H9 (cell line): Measurements from ENCODE around the gene LRMDA. TPM values are rescaled to one million over a fixed set of nuclear protein-coding genes. Genes with fewer than 3 reads are reported as not detected.

ENCODE experiments used
- DNase-seq: peaks from one replicate; pipeline ENCODE4 v3.0.0-alpha.2; 2017
- H2AFZ ChIP-seq: one replicate; pipeline ENCODE4 v1.6.1; 2013; ENCODE audit warnings: mild to moderate bottlenecking, low read length, control low read depth, moderate library complexity
- H2AK5ac ChIP-seq: 2 replicates; pipeline ENCODE4 v1.6.1; 2013; ENCODE audit warnings: low read length, control low read depth, mixed read lengths; ENCODE audit not compliant: insufficient read length
- H2BK120ac ChIP-seq: one replicate; pipeline ENCODE4 v1.6.1; 2013; ENCODE audit warnings: low read depth, mild to moderate bottlenecking, low read length, control low read depth, inconsistent platforms; ENCODE audit not compliant: poor library complexity, severe bottlenecking
- H2BK12ac ChIP-seq: 2 replicates; pipeline ENCODE4 v1.6.1; 2013; ENCODE audit warnings: low read length, control low read depth, mixed read lengths, low read depth; ENCODE audit not compliant: insufficient read length
- H2BK15ac ChIP-seq: 2 replicates; pipeline ENCODE4 v1.6.1; 2013; ENCODE audit warnings: low read depth, low read length, control low read depth
- H2BK20ac ChIP-seq: one replicate; pipeline ENCODE4 v1.6.1; 2013; ENCODE audit warnings: low read depth, mild to moderate bottlenecking, low read length, control low read depth, inconsistent platforms; ENCODE audit not compliant: poor library complexity, severe bottlenecking
- H2BK5ac ChIP-seq: 2 replicates; pipeline ENCODE4 v1.6.1; 2013; ENCODE audit warnings: low read length, control low read depth, mixed read lengths; ENCODE audit not compliant: insufficient read length
- H3K14ac ChIP-seq: 2 replicates; pipeline ENCODE4 v1.6.1; 2013; ENCODE audit warnings: low read length, control low read depth; ENCODE audit not compliant: insufficient read depth
- H3K18ac ChIP-seq: 2 replicates; pipeline ENCODE4 v1.6.1; 2013; ENCODE audit warnings: low read depth, mild to moderate bottlenecking, mixed read lengths, low read length, control low read depth; ENCODE audit not compliant: insufficient read length
- H3K23ac ChIP-seq: 2 replicates; pipeline ENCODE4 v1.6.1; 2013; ENCODE audit warnings: low read length, control low read depth, mixed read lengths, low read depth; ENCODE audit not compliant: insufficient read length
- H3K23me2 ChIP-seq: 2 replicates; pipeline ENCODE4 v1.6.1; 2013; ENCODE audit warnings: low read depth, mild to moderate bottlenecking, mixed read lengths, low read length, control low read depth; ENCODE audit not compliant: insufficient read length, poor library complexity, severe bottlenecking
- H3K27ac ChIP-seq: 2 replicates; pipeline ENCODE4 v1.5.1; 2013; ENCODE audit warnings: low read length, control low read depth, mixed read lengths, low read depth; ENCODE audit not compliant: insufficient read length
- H3K27me3 ChIP-seq: 2 replicates; pipeline ENCODE4 v1.6.1; 2013; ENCODE audit warnings: low read length, control low read depth, inconsistent platforms; ENCODE audit not compliant: insufficient read depth
- H3K4ac ChIP-seq: 2 replicates; pipeline ENCODE4 v1.6.1; 2013; ENCODE audit warnings: low read depth, mild to moderate bottlenecking, control low read depth, inconsistent platforms, low read length, moderate library complexity
- H3K4me1 ChIP-seq: 2 replicates; pipeline ENCODE4 v1.6.1; 2013; ENCODE audit warnings: low read length, control low read depth, inconsistent platforms; ENCODE audit not compliant: insufficient read depth
- H3K4me2 ChIP-seq: 2 replicates; pipeline ENCODE4 v1.6.1; 2013; ENCODE audit warnings: low read length, control low read depth, mixed read lengths; ENCODE audit not compliant: insufficient read length, insufficient read depth
- H3K56ac ChIP-seq: 2 replicates; pipeline ENCODE4 v1.6.1; 2013; ENCODE audit warnings: low read depth, mild to moderate bottlenecking, mixed read lengths, low read length, control low read depth; ENCODE audit not compliant: insufficient read length
- H3K79me1 ChIP-seq: 2 replicates; pipeline ENCODE4 v1.6.1; 2013; ENCODE audit warnings: low read depth, mild to moderate bottlenecking, moderate library complexity, low read length, control low read depth, inconsistent platforms; ENCODE audit not compliant: insufficient read depth, poor library complexity, severe bottlenecking
- H3K79me2 ChIP-seq: 2 replicates; pipeline ENCODE4 v1.6.1; 2013; ENCODE audit warnings: low read length, control low read depth, inconsistent platforms; ENCODE audit not compliant: insufficient read depth
- H3K9ac ChIP-seq: 2 replicates; pipeline ENCODE4 v1.6.1; 2013; ENCODE audit warnings: low read length, control low read depth, mixed read lengths; ENCODE audit not compliant: insufficient read length; ENCODE audit errors: extremely low read depth
- H3K9me3 ChIP-seq: one replicate; pipeline ENCODE4 v1.6.1; 2013; ENCODE audit warnings: low read depth, low read length, inconsistent platforms; ENCODE audit not compliant: control insufficient read depth
- H3T11ph ChIP-seq: one replicate; pipeline ENCODE4 v1.6.1; 2013; ENCODE audit warnings: mild to moderate bottlenecking, low read length, control low read depth, inconsistent platforms
- H4K20me1 ChIP-seq: one replicate; pipeline ENCODE4 v1.6.1; 2013; ENCODE audit not compliant: control insufficient read depth, insufficient read length, insufficient read depth
- H4K5ac ChIP-seq: 2 replicates; pipeline ENCODE4 v1.6.1; 2013; ENCODE audit warnings: low read depth, mild to moderate bottlenecking, mixed read lengths, low read length, control low read depth; ENCODE audit not compliant: insufficient read length
- H4K8ac ChIP-seq: replicated peaks from 2 replicates; pipeline ENCODE4 v1.6.1; 2013; ENCODE audit warnings: low read length, control low read depth, mixed read lengths, low read depth; ENCODE audit not compliant: insufficient read length
- H4K91ac ChIP-seq: 2 replicates; pipeline ENCODE4 v1.6.1; 2013; ENCODE audit warnings: low read depth, mild to moderate bottlenecking, moderate library complexity, mixed read lengths, low read length, control low read depth; ENCODE audit not compliant: insufficient read length
- H3K27ac Mint-ChIP-seq, 3 experiments: 2 replicates in 2 of 3; 3 replicates in 1 of 3; pipeline ENCODE4 v1.8.0; 2020 to 2021; ENCODE audit warnings: mixed read lengths in 3 of 3, mild to moderate bottlenecking in 1 of 3, moderate library complexity in 1 of 3
- H3K27me3 Mint-ChIP-seq: 2 replicates; pipeline ENCODE4 v1.8.0; 2021; ENCODE audit warnings: low read depth, mild to moderate bottlenecking, moderate library complexity, mixed read lengths
- H3K36me3 Mint-ChIP-seq, 3 experiments: 2 replicates in 2 of 3; 3 replicates in 1 of 3; pipeline ENCODE4 v1.8.0; 2020 to 2021; ENCODE audit warnings: low read depth in 3 of 3, mixed read lengths in 3 of 3; ENCODE audit not compliant: insufficient read depth in 1 of 3
- H3K4me1 Mint-ChIP-seq, 2 experiments: 2 replicates each; pipeline ENCODE4 v1.8.0; 2020; ENCODE audit warnings: mixed read lengths in 2 of 2
- H3K4me3 Mint-ChIP-seq, 2 experiments: 2 replicates in 1 of 2; 3 replicates in 1 of 2; pipeline ENCODE4 v1.8.0; 2020 to 2021; ENCODE audit warnings: mild to moderate bottlenecking in 2 of 2, mixed read lengths in 2 of 2, moderate library complexity in 1 of 2
- H3K9me3 Mint-ChIP-seq, 2 experiments: 2 replicates in 1 of 2; 3 replicates in 1 of 2; pipeline ENCODE4 v1.8.0; 2020; ENCODE audit warnings: mild to moderate bottlenecking in 2 of 2, mixed read lengths in 2 of 2, moderate library complexity in 1 of 2
- CTCF ChIP-seq: fragments of 200-600 bp; sonication (generic); conservative IDR thresholded peaks from 3 replicates; pipeline ENCODE4 v1.8.0; 2021; ENCODE audit warnings: antibody characterized with exemption, mild to moderate bottlenecking
- WGBS: extraction: QIAGEN DNeasy Blood & Tissue Kit; methylation state at CpG from one replicate; pipeline ENCODE4 v1.1.7; 2013; ENCODE audit warnings: missing lambda C conversion rate, low lambda C conversion rate, mixed read lengths; ENCODE audit not compliant: insufficient read length; ENCODE audit errors: extremely low coverage; 5-methylcytosine and 5-hydroxymethylcytosine counted together
- total RNA-seq: library from RNA; stranded (reverse); gene quantifications from 2 replicates; pipeline ENCODE4 v1.2.1, GENCODE V29; 2021

Gene LRMDA
- total RNA-seq, 1 experiment from 2014 or later, result 1.8 TPM

- Mint-ChIP-seq H3K9me3 (no peaks in the 10 kb centered on the region), H3K27me3 (peaks cover 24% of the 10 kb centered on the region), H3K36me3 (no peaks in the 10 kb centered on the region), H3K27ac (no peak overlapping the region), H3K4me1 (peaks cover 23 to 40% of the 10 kb centered on the region in 2 experiments), H3K4me3 (no peak overlapping the region)
- Histone ChIP-seq H3K79me1 (no peaks in the 10 kb centered on the region), H3K9ac (no peak overlapping the region), H3K23me2 (no peaks in the 10 kb centered on the region), H4K8ac (no peak overlapping the region), H3K23ac (no peak overlapping the region), H2BK20ac (no peak overlapping the region), H3K14ac (no peak overlapping the region), H2BK15ac (no peak overlapping the region), H3K4me1 (no peaks in the 10 kb centered on the region), H4K91ac (no peak overlapping the region), H2BK5ac (no peak overlapping the region), H3K9me3 (no peaks in the 10 kb centered on the region), H2BK120ac (no peak overlapping the region), H3K4ac (no peak overlapping the region), H3K56ac (no peak overlapping the region), H3T11ph (no peak overlapping the region), H3K18ac (no peak overlapping the region), H2AFZ (no peak overlapping the region), H4K20me1 (no peaks in the 10 kb centered on the region), H3K27me3 (no peaks in the 10 kb centered on the region), H2AK5ac (no peak overlapping the region), H4K5ac (no peak overlapping the region), H3K27ac (no peak overlapping the region), H3K4me2 (no peak overlapping the region), H2BK12ac (no peak overlapping the region), H3K79me2 (no peaks in the 10 kb centered on the region)
- DNase-seq, result no peak
- WGBS, result no CpG with 5 or more reads among the region's 1 CpG
- TF ChIP-seq CTCF, result no peak
Measured at GRCh38 chr10:76302481-76302880, 871.1 kb downstream of the LRMDA start.
